ENCODE results near the gene FSCN2.

FSCN2 gene

DNA sequence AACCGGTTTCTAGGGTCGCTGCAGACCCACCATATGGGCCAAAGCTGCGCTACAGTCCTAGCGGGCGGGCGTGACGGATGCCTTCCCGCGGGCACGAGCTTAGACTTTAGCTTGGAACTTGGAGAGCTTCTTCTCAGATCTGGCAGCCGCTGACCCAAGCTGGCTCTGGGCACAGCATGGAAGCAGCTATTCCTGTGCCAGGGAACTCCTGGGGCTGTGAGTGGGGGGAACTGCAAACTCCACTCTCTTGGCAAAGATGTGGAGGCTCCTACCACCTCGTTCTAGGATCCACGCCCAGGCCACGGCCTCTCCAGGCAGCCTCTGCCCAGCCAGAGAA is 15.1 kb downstream of the FSCN2 start:
- H3K9ac ChIP-seq (ENCODE audit: low read length), result no peak overlapping the region
- peaks cover 57% of the 10 kb centered on the region for H3K36me3 ChIP-seq (ENCODE audit: insufficient read depth, low read length)
- H3K4me2 ChIP-seq (ENCODE audit: low read length), result no peak overlapping the region
- TF ChIP-seq EZH2 (IDR thresholded peaks at IDR 0.05; ENCODE audit: borderline replicate concordance, low read length), result no peak
- TF ChIP-seq CTCF (IDR thresholded peaks at IDR 0.05; ENCODE audit: low read length), result no peak
- H3K9me2 ChIP-seq (ENCODE audit: low read depth, low read length), result no peaks in the 10 kb centered on the region
- no peak overlapping the region for H3K4me3 ChIP-seq (ENCODE audit: low read depth, low read length, poor library complexity, severe bottlenecking)
- H3K27me3 ChIP-seq (ENCODE audit: insufficient read depth, low read length), result no peaks in the 10 kb centered on the region
- H3K9me3 ChIP-seq (ENCODE audit: low read length), result no peaks in the 10 kb centered on the region
- no peak overlapping the region for H3K27ac ChIP-seq (ENCODE audit: low read depth, low read length, poor library complexity, severe bottlenecking)
- no peaks in the 10 kb centered on the region for H3K79me2 ChIP-seq (ENCODE audit: insufficient read depth, low read length)
- no peaks in the 10 kb centered on the region for H3F3A ChIP-seq (ENCODE audit: insufficient read depth, low read length)
- H4K20me1 ChIP-seq (ENCODE audit: insufficient read depth, low read length), result no peaks in the 10 kb centered on the region
- H3K4me1 ChIP-seq (ENCODE audit: insufficient read depth, low read length, severe bottlenecking), result no peaks in the 10 kb centered on the region
- H2AFZ ChIP-seq (ENCODE audit: low read length), result no peak overlapping the region

- Histone ChIP-seq H3K36me3 (ENCODE audit: insufficient read depth, low read length) (peaks cover 52% of the 10 kb centered on the region), H3K9me2 (ENCODE audit: low read depth, low read length) (no peaks in the 10 kb centered on the region), H3F3A (ENCODE audit: insufficient read depth, low read length) (no peaks in the 10 kb centered on the region), H3K27ac (ENCODE audit: low read depth, low read length, poor library complexity, severe bottlenecking) (no peak overlapping the region), H3K79me2 (ENCODE audit: insufficient read depth, low read length) (no peaks in the 10 kb centered on the region), H3K27me3 (ENCODE audit: insufficient read depth, low read length) (no peaks in the 10 kb centered on the region), H3K4me2 (ENCODE audit: low read length) (no peak overlapping the region), H3K9ac (ENCODE audit: low read length) (no peak overlapping the region), H2AFZ (ENCODE audit: low read length) (no peak overlapping the region), H3K4me3 (ENCODE audit: low read depth, low read length, poor library complexity, severe bottlenecking) (no peak overlapping the region), H4K20me1 (ENCODE audit: insufficient read depth, low read length) (no peaks in the 10 kb centered on the region), H3K4me1 (ENCODE audit: insufficient read depth, low read length, severe bottlenecking) (no peaks in the 10 kb centered on the region), H3K9me3 (ENCODE audit: low read length) (no peaks in the 10 kb centered on the region)
- TF ChIP-seq EZH2 (IDR thresholded peaks at IDR 0.05; ENCODE audit: borderline replicate concordance, low read length) (no peak), CTCF (IDR thresholded peaks at IDR 0.05; ENCODE audit: low read length) (no peak)
Measured at GRCh38 chr17:81543756-81544155, 15.6 kb downstream of the FSCN2 start.

- Histone ChIP-seq H4K20me1 (ENCODE audit: insufficient read depth, low read length) (no peaks in the 10 kb centered on the region), H3K4me2 (ENCODE audit: low read length) (no peak overlapping the region), H2AFZ (ENCODE audit: low read length) (no peak overlapping the region), H3F3A (ENCODE audit: insufficient read depth, low read length) (no peaks in the 10 kb centered on the region), H3K79me2 (ENCODE audit: insufficient read depth, low read length) (no peaks in the 10 kb centered on the region), H3K4me1 (ENCODE audit: insufficient read depth, low read length, severe bottlenecking) (no peaks in the 10 kb centered on the region), H3K36me3 (ENCODE audit: insufficient read depth, low read length) (peaks cover 57% of the 10 kb centered on the region), H3K9me2 (ENCODE audit: low read depth, low read length) (no peaks in the 10 kb centered on the region), H3K27ac (ENCODE audit: low read depth, low read length, poor library complexity, severe bottlenecking) (no peak overlapping the region), H3K9me3 (ENCODE audit: low read length) (no peaks in the 10 kb centered on the region), H3K9ac (ENCODE audit: low read length) (no peak overlapping the region), H3K4me3 (ENCODE audit: low read depth, low read length, poor library complexity, severe bottlenecking) (no peak overlapping the region), H3K27me3 (ENCODE audit: insufficient read depth, low read length) (no peaks in the 10 kb centered on the region)
- TF ChIP-seq CTCF (IDR thresholded peaks at IDR 0.05; ENCODE audit: low read length) (no peak), EZH2 (IDR thresholded peaks at IDR 0.05; ENCODE audit: borderline replicate concordance, low read length) (no peak)
Measured at GRCh38 chr17:81544281-81544974, 16.3 kb downstream of the FSCN2 start.
